Panc1 (cell line): ENCODE data around the gene SMAD1. TPM values are rescaled to one million over a fixed set of nuclear protein-coding genes. Genes with fewer than 3 reads are reported as not detected.
"Not testable (repeated sequence)": the region's sequence is repeated elsewhere in the genome, so short reads cannot be mapped to it uniquely, and the experiment has no call there.

Source experiments
- ATAC-seq: fragments of 200-7000 bp; cut with Tn5 transposase; 2 replicates; pipeline ENCODE4 v1.9.1; 2020; ENCODE audit warnings: mild to moderate bottlenecking, moderate library complexity
- BruUV-seq: library from RNA; stranded (reverse); fragments of 400-500 nt; replicated peaks from 2 replicates; lab custom pipeline; 2021; lab: Mats Ljungman, UMichigan
- CTCF ChIA-PET: fragments of 300-600 bp; sonication (Branson Sonifier 250); formaldehyde crosslinking; loops from one replicate; lab custom pipeline; 2022; ENCODE audit warnings: antibody characterized with exemption; lab: Charles Lee
- POLR2A ChIA-PET: fragments of 300-600 bp; sonication (Branson Sonifier 250); formaldehyde crosslinking; loops from one replicate; lab custom pipeline; 2022; ENCODE audit warnings: antibody characterized with exemption; lab: Charles Lee
- DNase-seq: peaks from one replicate; pipeline ENCODE4 v3.0.0-alpha.2; 2010; ENCODE audit warnings: low read depth, low spot score
- H3K27ac ChIP-seq: 2 replicates; pipeline ENCODE4 v1.5.1; 2011; ENCODE audit warnings: mild to moderate bottlenecking, low read length, inconsistent platforms
- H3K27me3 ChIP-seq: fragments of 200-500 bp; sonication (Bioruptor generic); 2 replicates; pipeline ENCODE4 v1.6.0; 2014; ENCODE audit warnings: low read length, inconsistent platforms; ENCODE audit not compliant: control insufficient read depth, insufficient read depth
- H3K36me3 ChIP-seq: fragments of 200-500 bp; sonication (Bioruptor generic); 2 replicates; pipeline ENCODE4 v1.5.1; 2014; ENCODE audit warnings: inconsistent platforms, mild to moderate bottlenecking, low read length, moderate library complexity; ENCODE audit not compliant: control insufficient read depth, insufficient read depth
- H3K4me1 ChIP-seq: 2 replicates; pipeline ENCODE4 v1.5.1; 2011; ENCODE audit warnings: inconsistent platforms, mild to moderate bottlenecking, low read length, moderate library complexity; ENCODE audit not compliant: control insufficient read depth, insufficient read depth
- H3K4me3 ChIP-seq, 2 experiments: 2 replicates each; pipeline ENCODE4 v1.5.1; 2011 to 2012; ENCODE audit warnings: low read depth in 2 of 2, low read length in 2 of 2, mild to moderate bottlenecking in 2 of 2, inconsistent platforms in 1 of 2, moderate library complexity in 1 of 2
- H3K9me3 ChIP-seq: fragments of 200-500 bp; sonication (Bioruptor generic); 2 replicates; pipeline ENCODE4 v1.5.1; 2014; ENCODE audit warnings: low read depth, mild to moderate bottlenecking, inconsistent platforms, low read length, moderate library complexity; ENCODE audit not compliant: control insufficient read depth, insufficient read depth
- CTCF ChIP-seq: fragments of 450-650 bp; IDR thresholded peaks from 2 replicates; pipeline ENCODE4 v1.5.1; 2017; ENCODE audit warnings: mild to moderate bottlenecking
- POLR2AphosphoS5 ChIP-seq: IDR thresholded peaks from 2 replicates; pipeline ENCODE4 v1.6.1; 2012; ENCODE audit warnings: mild to moderate bottlenecking, low read depth, low read length, moderate library complexity
- REST ChIP-seq, 2 experiments: IDR thresholded peaks; 2 replicates each; pipeline ENCODE4 v1.6.1; 2011 to 2012; ENCODE audit warnings: low read depth in 2 of 2, control low read depth in 1 of 2, low read length in 1 of 2, mild to moderate bottlenecking in 1 of 2, moderate library complexity in 1 of 2; ENCODE audit not compliant: insufficient read depth in 1 of 2
- SIN3A ChIP-seq: IDR thresholded peaks from 2 replicates; pipeline ENCODE4 v1.6.1; 2012; ENCODE audit warnings: low read depth, mild to moderate bottlenecking, low read length, moderate library complexity, borderline replicate concordance; ENCODE audit not compliant: insufficient read depth
- TCF7L2 ChIP-seq: IDR thresholded peaks from 2 replicates; pipeline ENCODE4 v1.6.1; 2011; ENCODE audit warnings: mild to moderate bottlenecking, low read depth, low read length, inconsistent platforms
- in situ Hi-C: cut with HindIII; loops from 2 replicates; pipeline ENCODE4 v1.10.0; 2016; ENCODE audit warnings: low sequenced_read_pairs, low pct_unique_long_range_greater_than_20kb
- intact Hi-C: fragments of 100-400 bp; cut with micrococcal nuclease; formaldehyde crosslinking; loops from one replicate; pipeline ENCODE4 v1.10.0; 2022; ENCODE audit not compliant: unreplicated experiment
- total RNA-seq: library from RNA; stranded (reverse); gene quantifications from one replicate; pipeline ENCODE4 v1.2.1, GENCODE V29; 2021; ENCODE audit not compliant: unreplicated experiment

The SMAD1 gene
- total RNA-seq, 1 experiment from 2014 or later: 24.1 TPM

GRCh38 chr4:145587088-145587754, 105.6 kb downstream of the SMAD1 start:
- in situ Hi-C loops (no loop called here), intact Hi-C loops (no loop called here)
- ATAC-seq (no peak), DNase-seq (no peak)
- TF ChIP-seq CTCF (no peak), POLR2AphosphoS5 (no peak), SIN3A (no peak), REST (IDR thresholded peaks at IDR 0.05; ENCODE audit: insufficient read depth in 1 of 2, low read depth in 2 of 2, low read length in 1 of 2) (no peak), TCF7L2 (no peak)
- Histone ChIP-seq H3K27me3 (no peaks in the 10 kb centered on the region), H3K27ac (no peak overlapping the region), H3K9me3 (no peaks in the 10 kb centered on the region), H3K4me3 (no peak overlapping the region), H3K36me3 (no peaks in the 10 kb centered on the region), H3K4me1 (no peaks in the 10 kb centered on the region)
- ChIA-PET POLR2A (no interaction called here), CTCF (no interaction called here)
- no TSS peak for BruUV-seq

GRCh38 chr4:145589381-145589780, 107.7 kb downstream of the SMAD1 start:
- BruUV-seq, H3K4me1 ChIP-seq, ATAC-seq, intact Hi-C loops, in situ Hi-C loops, CTCF ChIA-PET, H3K27ac ChIP-seq, POLR2A ChIA-PET, H3K4me3 ChIP-seq, H3K9me3 ChIP-seq, DNase-seq, H3K36me3 ChIP-seq, H3K27me3 ChIP-seq: not testable (repeated sequence)

- in situ Hi-C loops: no loop called here
- no peak for DNase-seq
- CTCF ChIA-PET: no interaction called here
These were observed 108.5 kb downstream of the SMAD1 start for GRCh38 chr4:145589916-145590702.

More at GRCh38 chr4:145589916-145590702, 108.5 kb downstream of the SMAD1 start:
- TF ChIP-seq REST (IDR thresholded peaks at IDR 0.05; ENCODE audit: insufficient read depth in 1 of 2, low read depth in 2 of 2, low read length in 1 of 2): no peak
- no peak for TF ChIP-seq POLR2AphosphoS5
- no peak for TF ChIP-seq CTCF
- no peak for TF ChIP-seq SIN3A
- no peak for TF ChIP-seq TCF7L2
- Histone ChIP-seq H3K27me3 (no peaks in the 10 kb centered on the region), H3K9me3 (no peaks in the 10 kb centered on the region), H3K4me3 (no peak overlapping the region), H3K27ac (no peak overlapping the region), H3K4me1 (no peaks in the 10 kb centered on the region), H3K36me3 (no peaks in the 10 kb centered on the region)
- POLR2A ChIA-PET: no interaction called here
- no TSS peak for BruUV-seq
- ATAC-seq: no peak
- intact Hi-C loops: no loop called here
